Stimulated activated CD8-positive, alpha-beta memory T cell treated with anti-CD3 and anti-CD28 coated beads, Interleukin-15, amount 100 ng/mL, for 48 hours (primary cell): ENCODE data around the gene TERT.

Source experiments
- DNase-seq, 2 donors: peaks; one replicate each; pipeline ENCODE4 v3.0.0-alpha.2; 2020; ENCODE audit warnings: low read depth in 2 of 2

Gene TERT

DNA sequence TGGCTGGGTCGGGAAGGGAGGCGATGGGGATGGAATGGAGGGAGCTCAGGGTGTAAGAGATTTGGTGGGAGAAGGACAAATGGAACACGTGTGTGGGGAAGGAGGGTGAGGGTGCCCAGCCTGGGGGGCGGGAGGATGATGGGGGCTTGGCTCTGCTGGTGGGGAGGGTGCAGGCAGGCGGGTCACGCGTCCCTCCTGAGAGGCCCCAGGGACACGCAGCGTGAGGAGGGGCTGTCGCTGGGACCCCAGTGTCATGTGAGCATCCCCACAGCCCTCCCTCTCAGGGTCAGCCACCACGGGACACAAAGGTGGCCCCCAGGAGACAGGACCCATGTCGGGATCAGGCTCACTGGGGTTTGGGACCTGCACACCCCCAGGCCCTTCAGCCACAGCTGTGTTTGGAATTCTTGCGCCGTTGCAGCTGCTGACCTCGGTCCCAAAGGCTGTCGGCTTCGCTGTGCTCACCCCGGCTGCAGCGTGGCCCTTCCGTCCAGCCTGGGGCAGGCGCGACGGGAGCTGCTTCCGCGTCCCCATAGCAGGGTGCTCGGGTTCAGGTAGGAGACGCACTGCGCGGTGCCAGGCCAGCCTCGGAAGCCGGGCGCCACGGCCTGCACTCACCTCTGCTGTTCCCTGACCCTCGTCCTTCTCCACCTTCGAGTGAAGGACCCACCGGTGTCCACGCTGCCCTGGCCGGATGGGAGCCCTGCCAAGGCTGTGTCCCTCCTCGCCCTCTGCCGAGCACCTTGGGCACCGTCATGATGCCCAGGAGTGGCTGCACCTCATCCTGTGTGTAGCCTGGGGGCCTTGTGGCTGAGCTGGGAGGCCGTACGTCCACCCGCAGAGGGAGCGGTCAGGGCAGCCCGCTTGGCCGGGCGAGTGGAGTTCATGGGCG, 88.1 kb downstream of the TERT start:
- DNase-seq: no peak

GRCh38 chr5:1205255-1206180, 89.3 kb downstream of the TERT start:
- DNase-seq: no peak

DNA sequence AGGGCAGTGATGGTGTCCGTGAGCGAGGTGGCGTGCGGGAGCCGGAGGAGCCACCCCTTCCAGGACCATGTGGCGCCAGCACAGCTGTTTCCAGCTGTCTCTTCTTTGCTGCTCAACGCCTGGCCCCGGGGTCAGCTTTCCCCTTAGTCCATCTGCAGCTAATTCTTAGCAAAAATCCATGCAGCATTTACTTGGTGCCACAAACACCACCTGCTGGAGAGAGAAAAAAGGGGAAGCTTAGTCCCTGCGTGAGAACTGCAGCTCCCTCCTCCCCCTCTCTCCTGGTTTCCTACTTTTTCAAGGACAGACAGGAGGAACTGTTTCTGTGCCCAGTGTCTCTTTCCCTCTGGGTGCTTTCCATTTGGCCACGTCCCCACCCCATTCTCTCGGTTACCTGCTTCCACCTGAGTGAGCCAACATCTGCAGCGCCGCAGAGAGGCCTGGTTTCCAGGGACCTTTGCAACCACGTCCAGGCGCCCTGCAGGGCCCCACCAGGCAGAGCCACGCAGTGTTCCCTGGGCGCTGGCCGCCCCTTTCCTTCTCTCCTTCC, 90.1 kb downstream of the TERT start:
- no peak for DNase-seq

DNA sequence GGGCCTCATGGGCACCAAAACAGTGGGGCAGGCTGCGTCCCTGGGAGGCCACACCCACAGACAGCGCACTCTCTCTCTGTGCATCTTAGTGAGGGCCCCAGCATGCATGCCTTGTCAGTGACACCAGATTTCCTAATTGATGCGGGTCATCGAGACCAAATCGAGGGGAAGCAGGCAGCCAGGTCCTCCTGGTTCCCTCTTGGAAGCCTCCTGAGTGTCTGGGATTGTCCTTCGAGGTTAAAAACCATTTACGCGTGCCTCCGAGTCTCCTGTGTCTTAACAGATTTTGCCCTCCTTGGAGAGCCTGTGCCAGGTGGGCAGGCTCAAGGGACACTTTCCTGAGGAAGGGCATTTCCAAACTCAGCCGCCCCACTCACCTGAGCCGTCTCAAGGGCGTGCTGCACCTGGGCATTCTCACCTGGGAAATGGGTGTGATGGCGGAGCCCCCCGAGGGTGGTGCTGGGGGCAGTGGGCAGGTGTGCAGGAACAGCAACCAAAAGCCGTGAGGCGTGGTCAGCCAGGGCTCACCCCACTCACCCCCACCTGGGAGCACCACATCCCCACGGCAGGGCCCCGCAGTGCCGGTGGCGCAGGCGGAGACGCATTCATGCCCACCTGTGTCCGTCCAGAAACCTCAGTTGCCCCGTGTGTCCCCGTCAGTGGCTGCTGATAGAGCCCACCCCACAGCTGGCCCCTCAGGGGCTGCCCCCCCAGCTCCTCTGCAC, 90.7 kb downstream of the TERT start:
- no peak for DNase-seq

GRCh38 chr5:1203311-1203967, 91.4 kb downstream of the TERT start:
- DNase-seq: no peak
